Measurements from ENCODE around the gene DRC7. TPM values are rescaled to one million over a fixed set of nuclear protein-coding genes. Genes with fewer than 3 reads are reported as not detected.

DRC7 gene
- total and polyA plus RNA-seq, 9 of the 15 experiments (the other 6 are each of a cell fraction or from before 2014, with no cell fraction given), result 0.04 to 0.33 (median 0.12) TPM; not detected in 3

DNA sequence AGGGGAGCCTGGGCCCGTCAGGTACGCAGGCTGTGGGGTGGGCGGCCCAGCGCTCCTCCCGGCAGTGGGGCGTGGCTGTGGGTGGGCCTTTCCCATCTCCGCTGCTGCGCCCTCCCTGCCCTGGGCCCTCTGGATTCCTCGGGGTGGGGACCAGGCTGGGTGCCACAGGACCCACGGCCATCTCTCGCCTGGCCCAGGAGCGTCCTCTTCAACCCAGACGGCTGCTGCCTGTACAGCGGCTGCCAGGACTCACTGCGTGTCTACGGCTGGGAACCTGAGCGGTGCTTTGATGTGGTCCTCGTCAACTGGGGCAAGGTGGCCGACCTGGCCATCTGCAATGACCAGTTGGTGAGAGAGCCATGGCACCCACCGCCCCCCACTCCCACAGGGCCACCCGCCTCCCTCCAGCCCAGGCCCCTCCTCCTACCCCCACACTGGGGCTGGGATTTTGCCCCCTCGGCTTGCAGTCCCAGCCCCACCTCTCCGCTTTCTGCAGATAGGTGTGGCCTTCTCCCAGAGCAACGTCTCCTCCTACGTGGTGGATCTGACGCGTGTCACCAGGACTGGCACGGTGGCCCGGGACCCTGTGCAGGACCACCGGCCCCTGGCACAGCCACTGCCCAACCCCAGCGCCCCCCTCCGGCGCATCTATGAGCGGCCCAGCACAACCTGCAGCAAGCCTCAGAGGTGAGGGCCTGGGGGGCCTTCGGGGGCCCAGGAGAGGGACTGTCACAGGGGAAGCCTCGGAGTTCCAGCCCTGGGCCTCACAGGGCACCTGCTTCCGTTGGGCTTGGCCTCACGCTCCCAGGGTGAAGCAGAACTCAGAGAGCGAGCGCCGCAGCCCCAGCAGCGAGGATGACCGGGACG is 58.2 kb downstream of the DRC7 start:
- Histone ChIP-seq H2AFZ (ENCODE audit: low read depth, low read length) (no peak overlapping the region), H3K79me2 (ENCODE audit: control insufficient read depth, insufficient read depth, low read length) (no peaks in the 10 kb centered on the region), H3K4me3 (no peak overlapping the region), H3K27me3 (ENCODE audit: control insufficient read depth in 2 of 2, insufficient read depth in 2 of 2, low read length in 2 of 2) (no peaks in the 10 kb centered on the region), H3K4me1 (replicated peaks in 1 of 2; ENCODE audit: control insufficient read depth in 2 of 2, insufficient read depth in 2 of 2, low read length in 2 of 2) (peaks cover 0 to 34% of the 10 kb centered on the region in 2 experiments; a peak in 3 of 5 replicates), H3K27ac (ENCODE audit: extremely low read depth, low read depth, low read length) (no peak overlapping the region), H3K36me3 (ENCODE audit: control insufficient read depth, insufficient read depth, low read length) (peaks cover 59% of the 10 kb centered on the region; the same call in 2 of the 3 replicates), H3K4me2 (ENCODE audit: insufficient read depth, low read length) (no peak overlapping the region), H4K20me1 (replicated peaks; ENCODE audit: control insufficient read depth, insufficient read depth, low read length) (peaks cover 4% of the 10 kb centered on the region), H3K9ac (ENCODE audit: insufficient read depth in 1 of 2, low read depth in 2 of 2, low read length in 2 of 2) (no peak overlapping the region; a peak in 1 of 4 replicates), H3K9me1 (ENCODE audit: control insufficient read depth, insufficient read depth, low read length) (no peaks in the 10 kb centered on the region), H3K9me3 (replicated peaks; ENCODE audit: control insufficient read depth, insufficient read depth, low read depth, low read length) (no peaks in the 10 kb centered on the region)
- 89% methylated on average over 28 of the region's 44 CpGs for WGBS (ENCODE audit: insufficient coverage, low coverage, missing lambda C conversion rate)
- no peak for ATAC-seq
- CTCF ChIA-PET (ENCODE audit: low intra/inter-chr PET ratio), result no interaction called here
- POLR2A ChIA-PET, result interaction anchor here (0.6 kb wide), 2 partner anchors 18 to 109 kb away, joined by 3 read pairs; no protein-coding TSS in a partner anchor
- in situ Hi-C loops (cut with MboI) (loop anchor here (10.0 kb wide), 1 partner anchor 252 kb away; the partner anchor contains the start of genes USB1 and ZNF319), intact Hi-C loops (cut with micrococcal nuclease) (no loop called here)
- FAIRE-seq, result no peak
- DNase-seq (ENCODE audit: extremely low read depth in 1 of 4, low spot score in 3 of 4), result no peak
- TF ChIP-seq YBX1 (IDR thresholded peaks at IDR 0.05), result no peak
- TF ChIP-seq, protein P1, sequence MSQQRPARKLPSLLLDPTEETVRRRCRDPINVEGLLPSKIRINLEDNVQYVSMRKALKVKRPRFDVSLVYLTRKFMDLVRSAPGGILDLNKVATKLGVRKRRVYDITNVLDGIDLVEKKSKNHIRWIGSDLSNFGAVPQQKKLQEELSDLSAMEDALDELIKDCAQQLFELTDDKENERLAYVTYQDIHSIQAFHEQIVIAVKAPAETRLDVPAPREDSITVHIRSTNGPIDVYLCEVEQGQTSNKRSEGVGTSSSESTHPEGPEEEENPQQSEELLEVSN (IDR thresholded peaks at IDR 0.05; ENCODE audit: borderline replicate concordance in 1 of 2, extremely low read depth in 1 of 2, insufficient read depth in 1 of 2, insufficient read length in 1 of 2, low read depth in 1 of 2, low read length in 1 of 2, poor library complexity in 1 of 2, severe bottlenecking in 1 of 2), result no peak
- no peak for TF ChIP-seq NCOR1 (IDR thresholded peaks at IDR 0.05)
- TF ChIP-seq, protein P2, sequence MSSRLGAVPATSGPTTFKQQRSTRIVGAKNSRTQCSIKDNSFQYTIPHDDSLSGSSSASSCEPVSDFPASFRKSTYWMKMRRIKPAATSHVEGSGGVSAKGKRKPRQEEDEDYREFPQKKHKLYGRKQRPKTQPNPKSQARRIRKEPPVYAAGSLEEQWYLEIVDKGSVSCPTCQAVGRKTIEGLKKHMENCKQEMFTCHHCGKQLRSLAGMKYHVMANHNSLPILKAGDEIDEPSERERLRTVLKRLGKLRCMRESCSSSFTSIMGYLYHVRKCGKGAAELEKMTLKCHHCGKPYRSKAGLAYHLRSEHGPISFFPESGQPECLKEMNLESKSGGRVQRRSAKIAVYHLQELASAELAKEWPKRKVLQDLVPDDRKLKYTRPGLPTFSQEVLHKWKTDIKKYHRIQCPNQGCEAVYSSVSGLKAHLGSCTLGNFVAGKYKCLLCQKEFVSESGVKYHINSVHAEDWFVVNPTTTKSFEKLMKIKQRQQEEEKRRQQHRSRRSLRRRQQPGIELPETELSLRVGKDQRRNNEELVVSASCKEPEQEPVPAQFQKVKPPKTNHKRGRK (tag; IDR thresholded peaks at IDR 0.05), result no peak
- TF ChIP-seq ZNF551 (CRISPR knock-in tag; IDR thresholded peaks at IDR 0.05), result no peak
- TF ChIP-seq EWSR1 (IDR thresholded peaks at IDR 0.05; ENCODE audit: borderline replicate concordance, low read depth, partially characterized antibody), result no peak
- peak; percentile 38; the same call in 1 of the 2 replicates for TF ChIP-seq POLR2G (IDR thresholded peaks at IDR 0.05; ENCODE audit: low read depth, low read length)
- peak; percentile 33; the same call in 1 of the 2 replicates for TF ChIP-seq RBFOX2 (IDR thresholded peaks at IDR 0.05; ENCODE audit: low read depth, low read length)
- no peak for TF ChIP-seq ZKSCAN8 (CRISPR knock-in tag; IDR thresholded peaks at IDR 0.05)
- no peak for TF ChIP-seq RBM22 (IDR thresholded peaks at IDR 0.05; ENCODE audit: low read depth, low read length, poor library complexity, severe bottlenecking)
- no TSS peak for BruUV-seq (replicated peaks)
